Measurements from ENCODE around the gene CNST. TPM values are rescaled to one million over a fixed set of nuclear protein-coding genes. Genes with fewer than 3 reads are reported as not detected.

The CNST gene
- total RNA-seq, 1 donor from 2014 or later, result 31.4 TPM

GRCh38 chr1:246617156-246617555 is 50.9 kb downstream of the CNST start:
- Histone ChIP-seq H3K27ac (no peak overlapping the region), H3K4me3 (no peak overlapping the region), H3K9me3 (no peaks in the 10 kb centered on the region), H3K4me1 (peaks cover 8% of the 10 kb centered on the region), H3K36me3 (peaks cover 9% of the 10 kb centered on the region), H3K27me3 (ENCODE audit: low read depth) (no peaks in the 10 kb centered on the region)
- intact Hi-C loops (cut with DNase I), result no loop called here
- TF ChIP-seq CTCF (IDR thresholded peaks at IDR 0.05), result no peak
- DNase-seq, result no peak
- ATAC-seq, result peak in 1 of 2 donors; percentile 51

DNA sequence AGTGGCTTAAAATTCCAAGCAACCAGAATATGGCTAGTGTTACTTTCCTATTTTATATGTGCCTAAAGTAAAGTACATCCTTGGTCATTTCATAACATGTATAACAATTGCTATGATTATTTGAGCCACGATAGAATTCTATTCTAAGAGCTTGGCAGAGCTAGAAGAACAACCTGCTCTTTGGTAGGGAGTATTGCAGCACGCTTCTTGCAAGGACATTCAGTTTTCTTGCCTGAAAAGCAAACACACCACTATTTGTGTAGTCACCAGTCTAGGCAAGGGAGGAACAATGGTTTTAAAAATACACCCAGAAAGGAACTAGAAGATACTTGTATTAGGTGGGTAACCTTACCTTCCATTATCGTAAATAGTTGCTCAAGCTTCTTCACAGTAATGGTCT is 51.5 kb downstream of the CNST start:
- H3K27ac ChIP-seq, result no peak overlapping the region
- H3K9me3 ChIP-seq, result no peaks in the 10 kb centered on the region
- peaks cover 9% of the 10 kb centered on the region for H3K36me3 ChIP-seq
- intact Hi-C loops (cut with DNase I), result no loop called here
- ATAC-seq (peak; percentile 64 to 84), DNase-seq (no peak)
- H3K4me1 ChIP-seq, result peaks cover 8% of the 10 kb centered on the region
- no peak for TF ChIP-seq CTCF (IDR thresholded peaks at IDR 0.05)
- no peaks in the 10 kb centered on the region for H3K27me3 ChIP-seq (ENCODE audit: low read depth)
- no peak overlapping the region for H3K4me3 ChIP-seq

GRCh38 chr1:246618240-246618808 is 52.1 kb downstream of the CNST start:
- ATAC-seq, result no peak
- intact Hi-C loops (cut with DNase I), result no loop called here
- no peak overlapping the region for H3K4me3 ChIP-seq
- H3K27me3 ChIP-seq (ENCODE audit: low read depth), result no peaks in the 10 kb centered on the region
- DNase-seq, result no peak
- no peaks in the 10 kb centered on the region for H3K9me3 ChIP-seq
- H3K36me3 ChIP-seq, result peaks cover 9% of the 10 kb centered on the region
- H3K4me1 ChIP-seq, result peaks cover 8% of the 10 kb centered on the region
- no peak overlapping the region for H3K27ac ChIP-seq
- TF ChIP-seq CTCF (IDR thresholded peaks at IDR 0.05), result no peak

DNA sequence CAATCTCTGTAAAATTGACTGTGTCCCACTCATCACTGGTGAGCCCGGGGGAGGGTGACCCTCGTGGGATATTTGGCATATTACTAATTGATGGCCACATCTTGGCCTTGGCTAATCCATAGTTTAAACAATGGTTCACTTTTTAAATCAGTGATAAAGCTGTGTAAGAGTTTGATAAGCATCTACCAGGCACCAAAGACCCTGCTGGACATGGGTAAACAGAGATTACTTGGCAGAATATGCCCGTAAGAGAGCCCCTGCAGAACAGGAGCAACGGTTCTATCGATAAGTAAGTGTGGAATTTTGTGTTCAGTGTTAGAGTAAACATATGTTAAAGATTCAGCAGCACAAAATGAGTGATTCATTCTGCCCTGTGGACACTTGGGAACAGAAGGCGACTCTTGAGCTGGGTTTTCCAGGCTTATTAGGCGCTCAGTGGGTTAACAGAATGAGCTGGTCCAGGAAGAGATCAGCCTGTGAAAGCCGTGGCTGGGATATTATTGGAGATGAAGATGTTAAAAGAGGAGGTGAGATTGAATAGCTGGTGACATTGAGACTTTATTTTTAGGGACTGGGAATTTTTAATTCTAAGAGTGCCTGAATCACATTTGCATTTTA is 55.9 kb downstream of the CNST start:
- H3K36me3 ChIP-seq, result peaks cover 40% of the 10 kb centered on the region
- no peak for TF ChIP-seq CTCF (IDR thresholded peaks at IDR 0.05)
- ATAC-seq, result no peak
- no peaks in the 10 kb centered on the region for H3K27me3 ChIP-seq (ENCODE audit: low read depth)
- no peaks in the 10 kb centered on the region for H3K9me3 ChIP-seq
- peaks cover 8% of the 10 kb centered on the region for H3K4me1 ChIP-seq
- intact Hi-C loops (cut with DNase I), result no loop called here
- DNase-seq, result no peak
- H3K4me3 ChIP-seq, result no peak overlapping the region
- no peak overlapping the region for H3K27ac ChIP-seq

DNA sequence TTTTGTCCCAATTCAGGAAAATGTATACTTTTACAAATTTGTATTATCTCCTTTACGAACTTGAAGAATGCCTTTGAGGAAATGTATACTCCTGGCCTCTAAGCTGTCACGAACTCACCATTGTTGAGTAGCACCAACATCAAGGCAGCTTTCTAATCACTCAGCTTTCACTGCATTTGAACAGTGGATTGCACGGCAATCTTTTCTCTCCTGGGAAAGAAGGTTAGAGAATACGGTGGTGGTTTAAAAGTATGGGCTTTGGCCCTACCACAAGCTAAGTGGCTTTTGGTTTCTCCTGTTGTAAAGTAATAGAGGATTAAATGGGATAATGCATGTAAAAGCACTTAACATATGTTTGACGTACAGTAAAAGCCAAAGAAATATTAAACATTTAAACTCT is 57.8 kb downstream of the CNST start:
- H3K27me3 ChIP-seq (ENCODE audit: low read depth), result no peaks in the 10 kb centered on the region
- intact Hi-C loops (cut with DNase I), result no loop called here
- no peak for TF ChIP-seq CTCF (IDR thresholded peaks at IDR 0.05)
- no peak overlapping the region for H3K27ac ChIP-seq
- no peaks in the 10 kb centered on the region for H3K9me3 ChIP-seq
- no peaks in the 10 kb centered on the region for H3K4me1 ChIP-seq
- DNase-seq (no peak), ATAC-seq (no peak)
- no peak overlapping the region for H3K4me3 ChIP-seq
- peaks cover 44% of the 10 kb centered on the region for H3K36me3 ChIP-seq

Data from lower lobe of right lung (tissue), 2 donors.